HEK293 (cell line): ENCODE measurements around the gene HOXA4.

ENCODE experiments used
- HOXA7 ChIP-seq: sonication (generic); formaldehyde crosslinking; IDR thresholded peaks from 2 replicates; pipeline ENCODE4 v1.8.1; 2022; ENCODE audit warnings: missing genetic modification reagents, borderline replicate concordance
- MYNN ChIP-seq: fragments of 450-650 bp; formaldehyde crosslinking; IDR thresholded peaks from 2 replicates; pipeline ENCODE4 v1.5.1; 2016; ENCODE audit warnings: missing biosample characterization, missing genetic modification characterization, borderline replicate concordance
- PRDM4 ChIP-seq: fragments of 450-650 bp; formaldehyde crosslinking; IDR thresholded peaks from 2 replicates; pipeline ENCODE4 v1.5.1; 2017; ENCODE audit warnings: missing biosample characterization, missing genetic modification characterization
- SCRT1 ChIP-seq: fragments of 450-650 bp; formaldehyde crosslinking; IDR thresholded peaks from 2 replicates; pipeline ENCODE4 v1.5.1; 2016; ENCODE audit warnings: missing biosample characterization, missing genetic modification characterization, borderline replicate concordance
- SP3 ChIP-seq: fragments of 450-650 bp; formaldehyde crosslinking; IDR thresholded peaks from 2 replicates; pipeline ENCODE4 v1.5.1; 2016; ENCODE audit warnings: missing biosample characterization, missing genetic modification characterization
- TSHZ1 ChIP-seq: fragments of 450-650 bp; formaldehyde crosslinking; IDR thresholded peaks from 2 replicates; pipeline ENCODE4 v1.5.1; 2016; ENCODE audit warnings: missing biosample characterization, missing genetic modification characterization, borderline replicate concordance
- YY1 ChIP-seq: fragments of 450-650 bp; formaldehyde crosslinking; IDR thresholded peaks from 2 replicates; pipeline ENCODE4 v1.5.1; 2018; ENCODE audit warnings: missing biosample characterization, missing genetic modification characterization
- ZFHX2 ChIP-seq: fragments of 450-650 bp; formaldehyde crosslinking; conservative IDR thresholded peaks from 2 replicates; pipeline ENCODE4 v1.5.1; 2016; ENCODE audit warnings: missing biosample characterization, missing genetic modification characterization
- ZIC2 ChIP-seq: fragments of 450-650 bp; formaldehyde crosslinking; IDR thresholded peaks from 2 replicates; pipeline ENCODE4 v1.5.1; 2016; ENCODE audit warnings: missing biosample characterization, missing genetic modification characterization
- ZNF138 ChIP-seq: fragments of 450-650 bp; formaldehyde crosslinking; IDR thresholded peaks from 2 replicates; pipeline ENCODE4 v1.5.1; 2016; ENCODE audit warnings: missing biosample characterization, missing genetic modification characterization, borderline replicate concordance
- ZNF184 ChIP-seq: fragments of 450-650 bp; IDR thresholded peaks from 2 replicates; pipeline ENCODE4 v1.5.1; 2018; ENCODE audit warnings: missing biosample characterization, mild to moderate bottlenecking, missing genetic modification characterization
- ZNF239 ChIP-seq: fragments of 450-650 bp; formaldehyde crosslinking; IDR thresholded peaks from 2 replicates; pipeline ENCODE4 v1.5.1; 2016; ENCODE audit warnings: missing biosample characterization, missing genetic modification characterization
- ZNF530 ChIP-seq: fragments of 450-650 bp; formaldehyde crosslinking; IDR thresholded peaks from 2 replicates; pipeline ENCODE4 v1.5.1; 2016; ENCODE audit warnings: low read depth, missing biosample characterization, missing genetic modification characterization
- ZNF645 ChIP-seq: fragments of 450-650 bp; formaldehyde crosslinking; IDR thresholded peaks from 2 replicates; pipeline ENCODE4; 2016; ENCODE audit warnings: missing biosample characterization, missing genetic modification characterization
- ZNF76 ChIP-seq: fragments of 450-650 bp; formaldehyde crosslinking; IDR thresholded peaks from 2 replicates; pipeline ENCODE4; 2016; ENCODE audit warnings: low read depth, missing biosample characterization, missing genetic modification characterization, borderline replicate concordance
- ZNF830 ChIP-seq: fragments of 450-650 bp; IDR thresholded peaks from 2 replicates; pipeline ENCODE4 v1.5.0; 2018; ENCODE audit warnings: missing biosample characterization, missing genetic modification characterization, low read depth, mild to moderate bottlenecking, moderate library complexity
- TF ChIP-seq, protein P1 (sequence below): fragments of 450-650 bp; formaldehyde crosslinking; IDR thresholded peaks from 2 replicates; pipeline ENCODE4 v1.5.1; 2016; ENCODE audit warnings: missing biosample characterization, missing genetic modification characterization
- TF ChIP-seq, protein P2 (sequence below): fragments of 450-650 bp; formaldehyde crosslinking; conservative IDR thresholded peaks from 2 replicates; pipeline ENCODE4 v1.5.1; 2016; ENCODE audit warnings: low read depth, missing biosample characterization, missing genetic modification characterization
- TF ChIP-seq, protein P3 (sequence below): fragments of 450-650 bp; formaldehyde crosslinking; conservative IDR thresholded peaks from 2 replicates; pipeline ENCODE4 v1.5.1; 2016; ENCODE audit warnings: low read depth, missing biosample characterization, missing genetic modification characterization
- TF ChIP-seq, protein P4 (sequence below): fragments of 450-650 bp; formaldehyde crosslinking; IDR thresholded peaks from 2 replicates; pipeline ENCODE4 v1.5.1; 2016; ENCODE audit warnings: missing biosample characterization, missing genetic modification characterization

Gene HOXA4

GRCh38 chr7:27095050-27095896 is 35.3 kb downstream of the HOXA4 start (continued):
- TF ChIP-seq SP3 (tag by site-specific recombination) (no peak), ZNF239 (tag by site-specific recombination) (no peak), ZIC2 (tag by site-specific recombination) (peak; percentile 26; the same call in 1 of the 2 replicates), ZFHX2 (peak; percentile 76), ZNF645 (tag by site-specific recombination) (no peak), TSHZ1 (tag by site-specific recombination) (no peak), YY1 (tag by site-specific recombination) (no peak), SCRT1 (no peak), ZNF138 (tag by site-specific recombination) (no peak), ZNF76 (tag by site-specific recombination) (no peak), PRDM4 (tag by site-specific recombination) (no peak), HOXA7 (CRISPR knock-in tag) (no peak), ZNF530 (tag by site-specific recombination) (no peak), MYNN (tag by site-specific recombination) (no peak), ZNF184 (tag by site-specific recombination) (no peak), ZNF830 (no peak)
- TF ChIP-seq, protein P1, sequence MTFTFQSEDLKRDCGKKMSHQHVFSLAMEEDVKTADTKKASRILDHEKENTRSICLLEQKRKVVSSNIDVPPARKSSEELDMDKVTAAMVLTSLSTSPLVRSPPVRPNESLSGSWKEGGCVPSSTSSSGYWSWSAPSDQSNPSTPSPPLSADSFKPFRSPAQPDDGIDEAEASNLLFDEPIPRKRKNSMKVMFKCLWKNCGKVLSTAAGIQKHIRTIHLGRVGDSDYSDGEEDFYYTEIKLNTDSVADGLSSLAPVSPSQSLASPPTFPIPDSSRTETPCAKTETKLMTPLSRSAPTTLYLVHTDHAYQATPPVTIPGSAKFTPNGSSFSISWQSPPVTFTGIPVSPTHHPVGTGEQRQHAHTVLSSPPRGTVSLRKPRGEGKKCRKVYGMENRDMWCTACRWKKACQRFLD (tag by site-specific recombination) = no peak
- TF ChIP-seq, protein P2, sequence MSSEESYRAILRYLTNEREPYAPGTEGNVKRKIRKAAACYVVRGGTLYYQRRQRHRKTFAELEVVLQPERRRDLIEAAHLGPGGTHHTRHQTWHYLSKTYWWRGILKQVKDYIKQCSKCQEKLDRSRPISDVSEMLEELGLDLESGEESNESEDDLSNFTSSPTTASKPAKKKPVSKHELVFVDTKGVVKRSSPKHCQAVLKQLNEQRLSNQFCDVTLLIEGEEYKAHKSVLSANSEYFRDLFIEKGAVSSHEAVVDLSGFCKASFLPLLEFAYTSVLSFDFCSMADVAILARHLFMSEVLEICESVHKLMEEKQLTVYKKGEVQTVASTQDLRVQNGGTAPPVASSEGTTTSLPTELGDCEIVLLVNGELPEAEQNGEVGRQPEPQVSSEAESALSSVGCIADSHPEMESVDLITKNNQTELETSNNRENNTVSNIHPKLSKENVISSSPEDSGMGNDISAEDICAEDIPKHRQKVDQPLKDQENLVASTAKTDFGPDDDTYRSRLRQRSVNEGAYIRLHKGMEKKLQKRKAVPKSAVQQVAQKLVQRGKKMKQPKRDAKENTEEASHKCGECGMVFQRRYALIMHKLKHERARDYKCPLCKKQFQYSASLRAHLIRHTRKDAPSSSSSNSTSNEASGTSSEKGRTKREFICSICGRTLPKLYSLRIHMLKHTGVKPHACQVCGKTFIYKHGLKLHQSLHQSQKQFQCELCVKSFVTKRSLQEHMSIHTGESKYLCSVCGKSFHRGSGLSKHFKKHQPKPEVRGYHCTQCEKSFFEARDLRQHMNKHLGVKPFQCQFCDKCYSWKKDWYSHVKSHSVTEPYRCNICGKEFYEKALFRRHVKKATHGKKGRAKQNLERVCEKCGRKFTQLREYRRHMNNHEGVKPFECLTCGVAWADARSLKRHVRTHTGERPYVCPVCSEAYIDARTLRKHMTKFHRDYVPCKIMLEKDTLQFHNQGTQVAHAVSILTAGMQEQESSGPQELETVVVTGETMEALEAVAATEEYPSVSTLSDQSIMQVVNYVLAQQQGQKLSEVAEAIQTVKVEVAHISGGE (tag by site-specific recombination) = no peak
- TF ChIP-seq, protein P3, sequence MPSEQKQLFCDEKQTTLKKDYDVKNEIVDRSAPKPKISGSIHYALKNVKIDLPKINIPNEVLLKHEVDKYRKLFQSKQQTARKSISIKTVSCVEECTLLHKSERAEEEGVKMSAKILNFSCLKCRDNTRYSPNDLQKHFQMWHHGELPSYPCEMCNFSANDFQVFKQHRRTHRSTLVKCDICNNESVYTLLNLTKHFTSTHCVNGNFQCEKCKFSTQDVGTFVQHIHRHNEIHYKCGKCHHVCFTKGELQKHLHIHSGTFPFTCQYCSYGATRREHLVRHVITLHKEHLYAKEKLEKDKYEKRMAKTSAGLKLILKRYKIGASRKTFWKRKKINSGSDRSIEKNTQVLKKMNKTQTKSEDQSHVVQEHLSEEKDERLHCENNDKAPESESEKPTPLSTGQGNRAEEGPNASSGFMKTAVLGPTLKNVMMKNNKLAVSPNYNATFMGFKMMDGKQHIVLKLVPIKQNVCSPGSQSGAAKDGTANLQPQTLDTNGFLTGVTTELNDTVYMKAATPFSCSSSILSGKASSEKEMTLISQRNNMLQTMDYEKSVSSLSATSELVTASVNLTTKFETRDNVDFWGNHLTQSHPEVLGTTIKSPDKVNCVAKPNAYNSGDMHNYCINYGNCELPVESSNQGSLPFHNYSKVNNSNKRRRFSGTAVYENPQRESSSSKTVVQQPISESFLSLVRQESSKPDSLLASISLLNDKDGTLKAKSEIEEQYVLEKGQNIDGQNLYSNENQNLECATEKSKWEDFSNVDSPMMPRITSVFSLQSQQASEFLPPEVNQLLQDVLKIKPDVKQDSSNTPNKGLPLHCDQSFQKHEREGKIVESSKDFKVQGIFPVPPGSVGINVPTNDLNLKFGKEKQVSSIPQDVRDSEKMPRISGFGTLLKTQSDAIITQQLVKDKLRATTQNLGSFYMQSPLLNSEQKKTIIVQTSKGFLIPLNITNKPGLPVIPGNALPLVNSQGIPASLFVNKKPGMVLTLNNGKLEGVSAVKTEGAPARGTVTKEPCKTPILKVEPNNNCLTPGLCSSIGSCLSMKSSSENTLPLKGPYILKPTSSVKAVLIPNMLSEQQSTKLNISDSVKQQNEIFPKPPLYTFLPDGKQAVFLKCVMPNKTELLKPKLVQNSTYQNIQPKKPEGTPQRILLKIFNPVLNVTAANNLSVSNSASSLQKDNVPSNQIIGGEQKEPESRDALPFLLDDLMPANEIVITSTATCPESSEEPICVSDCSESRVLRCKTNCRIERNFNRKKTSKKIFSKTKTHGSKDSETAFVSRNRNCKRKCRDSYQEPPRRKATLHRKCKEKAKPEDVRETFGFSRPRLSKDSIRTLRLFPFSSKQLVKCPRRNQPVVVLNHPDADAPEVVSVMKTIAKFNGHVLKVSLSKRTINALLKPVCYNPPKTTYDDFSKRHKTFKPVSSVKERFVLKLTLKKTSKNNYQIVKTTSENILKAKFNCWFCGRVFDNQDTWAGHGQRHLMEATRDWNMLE = no peak
- TF ChIP-seq, protein P4, sequence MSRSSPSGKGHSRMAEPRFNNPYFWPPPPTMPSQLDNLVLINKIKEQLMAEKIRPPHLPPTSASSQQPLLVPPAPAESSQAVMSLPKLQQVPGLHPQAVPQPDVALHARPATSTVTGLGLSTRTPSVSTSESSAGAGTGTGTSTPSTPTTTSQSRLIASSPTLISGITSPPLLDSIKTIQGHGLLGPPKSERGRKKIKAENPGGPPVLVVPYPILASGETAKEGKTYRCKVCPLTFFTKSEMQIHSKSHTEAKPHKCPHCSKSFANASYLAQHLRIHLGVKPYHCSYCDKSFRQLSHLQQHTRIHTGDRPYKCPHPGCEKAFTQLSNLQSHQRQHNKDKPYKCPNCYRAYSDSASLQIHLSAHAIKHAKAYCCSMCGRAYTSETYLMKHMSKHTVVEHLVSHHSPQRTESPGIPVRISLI (tag by site-specific recombination) = no peak
